GM15510 (cell line): ENCODE measurements around the gene PRMT7.

Experiments
- POLR2A ChIP-seq: IDR thresholded peaks from 3 replicates; pipeline ENCODE4 v1.6.1; 2011; ENCODE audit warnings: borderline replicate concordance; ENCODE audit not compliant: insufficient read length; ENCODE audit errors: extremely low read depth

PRMT7 gene

GRCh38 chr16:68368301-68368888, 57.6 kb downstream of the PRMT7 start:
- no peak for TF ChIP-seq POLR2A

DNA sequence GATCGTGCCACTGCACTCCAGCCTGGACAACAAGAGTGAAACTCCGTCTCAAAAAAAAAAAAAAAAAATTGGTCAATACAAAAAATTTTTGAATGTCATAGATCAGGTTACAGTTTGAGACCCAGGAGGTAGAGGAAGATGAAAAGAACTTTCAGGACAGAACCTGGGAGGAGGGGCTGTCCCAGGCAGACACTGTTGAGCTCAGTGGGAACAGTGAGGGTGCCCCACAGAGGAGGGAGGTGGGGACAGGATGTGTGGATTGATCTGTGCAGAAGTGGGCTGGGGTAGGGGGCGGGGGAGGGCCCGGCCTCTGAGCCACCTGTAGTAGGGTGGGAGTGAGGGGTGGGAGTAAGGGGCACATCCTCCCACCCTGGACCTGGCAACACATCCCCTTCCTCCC, 58.3 kb downstream of the PRMT7 start:
- no peak for TF ChIP-seq POLR2A

DNA sequence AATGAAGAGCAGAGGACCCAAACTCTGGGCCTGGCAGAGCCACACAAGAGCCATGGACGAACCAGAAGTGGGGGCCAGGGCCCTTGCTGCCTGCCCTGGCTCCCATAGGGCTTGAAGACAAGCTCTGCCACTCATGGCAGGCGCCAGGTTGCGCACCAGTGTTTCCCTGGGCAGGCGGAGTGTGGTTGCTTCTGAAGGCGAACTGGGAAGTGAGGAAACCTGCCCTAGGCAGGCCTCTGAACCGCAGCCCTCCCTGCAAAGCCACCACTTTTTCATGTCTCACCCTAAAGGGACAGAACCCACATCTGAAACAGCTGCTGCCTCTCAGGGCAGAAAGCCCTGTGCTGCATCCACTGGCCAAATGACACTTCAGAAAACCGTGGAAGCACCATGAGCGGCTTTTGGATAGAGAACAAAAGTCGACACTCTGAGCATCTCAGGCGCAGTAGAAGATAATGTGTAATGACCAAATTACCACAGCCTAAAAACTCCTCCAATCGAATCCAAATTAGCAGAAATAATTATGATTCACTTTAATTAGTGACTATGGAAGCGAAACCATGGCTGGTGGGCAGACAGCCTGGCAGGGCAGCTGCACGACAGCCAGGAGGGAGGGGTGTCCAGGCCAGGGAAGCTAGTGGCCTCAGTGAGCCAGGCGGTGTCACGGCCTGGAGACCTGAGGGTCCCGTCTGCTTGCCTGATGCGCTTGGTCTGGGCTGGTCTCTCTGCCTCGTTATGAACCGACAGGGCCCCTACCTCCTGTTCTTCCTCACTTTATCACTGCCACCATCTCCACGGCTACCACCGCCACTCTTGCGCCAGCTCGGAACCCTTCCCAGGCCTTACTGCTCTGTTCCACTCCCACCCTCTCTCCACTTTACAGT, 59.1 kb downstream of the PRMT7 start:
- TF ChIP-seq POLR2A: no peak

DNA sequence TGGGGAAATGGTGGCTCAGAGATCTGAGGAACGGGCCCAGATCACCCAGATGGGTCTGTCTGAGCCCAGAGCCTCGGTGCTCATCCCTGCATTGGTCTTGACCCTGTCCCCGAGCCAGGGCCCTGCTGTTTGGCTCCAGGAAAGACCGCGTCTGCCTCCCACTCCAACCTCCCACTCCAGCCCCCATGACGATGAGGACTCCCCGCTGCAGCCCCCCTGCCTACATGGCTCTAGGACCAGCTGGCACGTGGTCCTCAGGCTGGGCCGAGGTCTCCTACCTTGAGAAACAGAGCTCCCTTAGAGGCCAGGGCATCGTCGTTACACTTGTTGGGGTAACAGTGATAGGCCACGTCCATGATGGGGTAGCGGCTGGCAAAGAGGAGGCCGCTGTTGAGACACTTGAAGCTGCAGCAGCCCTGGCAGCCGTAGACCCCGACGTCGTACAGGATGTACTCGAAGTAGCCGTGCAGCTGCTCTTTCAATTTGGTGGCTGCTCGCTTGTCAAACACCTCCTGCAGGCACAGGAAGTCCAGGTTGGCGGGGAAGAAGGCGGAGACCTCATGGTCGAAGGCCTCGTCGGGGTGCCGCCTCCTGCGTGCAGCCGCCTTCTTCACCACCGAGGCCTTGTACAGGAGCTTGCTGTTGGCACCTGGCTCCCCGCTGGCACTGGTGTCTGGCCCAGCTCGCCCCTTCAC, 59.9 kb downstream of the PRMT7 start:
- no peak for TF ChIP-seq POLR2A

- no peak for TF ChIP-seq POLR2A
Measured at GRCh38 chr16:68371276-68371651, 60.4 kb downstream of the PRMT7 start.

- TF ChIP-seq POLR2A: no peak
Measured at GRCh38 chr16:68371706-68372380, 61.0 kb downstream of the PRMT7 start.

GRCh38 chr16:68372381-68372720, 61.5 kb downstream of the PRMT7 start:
- TF ChIP-seq POLR2A: no peak

- no peak for TF ChIP-seq POLR2A
Measured at GRCh38 chr16:68372806-68373205, 62.0 kb downstream of the PRMT7 start.

DNA sequence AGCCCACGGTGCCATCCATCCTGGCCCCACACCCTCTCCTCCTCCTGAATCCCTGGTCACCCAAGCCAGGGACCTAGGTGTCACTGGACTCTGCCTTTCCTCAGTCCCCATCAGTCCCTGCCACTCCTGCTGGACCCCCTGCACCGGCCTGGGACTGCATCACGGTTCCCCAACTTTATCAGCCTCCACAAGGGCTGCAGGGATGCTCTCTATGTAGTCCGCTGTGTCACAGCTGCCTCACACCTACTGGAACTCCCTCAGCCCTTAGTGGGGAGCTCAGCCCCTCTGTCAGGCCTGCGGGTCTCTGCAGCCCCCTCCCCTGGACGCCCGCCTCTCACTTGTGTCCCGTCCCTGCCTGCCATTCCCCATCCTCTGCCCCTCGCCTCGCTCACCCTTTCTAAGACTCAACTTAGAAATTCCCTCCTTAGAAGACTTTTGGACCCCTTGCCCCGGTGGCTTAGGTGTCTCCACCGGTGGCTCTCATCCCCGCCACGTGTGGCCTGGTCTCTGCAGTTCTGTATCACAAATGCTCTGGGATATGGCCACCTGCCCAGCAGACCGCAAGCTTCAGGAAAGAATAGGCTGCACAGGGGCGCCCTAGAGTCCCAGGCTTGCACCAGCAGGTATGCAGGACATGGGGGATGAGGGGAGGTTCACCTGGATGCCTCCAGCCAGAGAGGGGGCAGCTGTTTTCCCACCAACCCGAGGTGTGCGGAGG, 62.9 kb downstream of the PRMT7 start:
- no peak for TF ChIP-seq POLR2A

DNA sequence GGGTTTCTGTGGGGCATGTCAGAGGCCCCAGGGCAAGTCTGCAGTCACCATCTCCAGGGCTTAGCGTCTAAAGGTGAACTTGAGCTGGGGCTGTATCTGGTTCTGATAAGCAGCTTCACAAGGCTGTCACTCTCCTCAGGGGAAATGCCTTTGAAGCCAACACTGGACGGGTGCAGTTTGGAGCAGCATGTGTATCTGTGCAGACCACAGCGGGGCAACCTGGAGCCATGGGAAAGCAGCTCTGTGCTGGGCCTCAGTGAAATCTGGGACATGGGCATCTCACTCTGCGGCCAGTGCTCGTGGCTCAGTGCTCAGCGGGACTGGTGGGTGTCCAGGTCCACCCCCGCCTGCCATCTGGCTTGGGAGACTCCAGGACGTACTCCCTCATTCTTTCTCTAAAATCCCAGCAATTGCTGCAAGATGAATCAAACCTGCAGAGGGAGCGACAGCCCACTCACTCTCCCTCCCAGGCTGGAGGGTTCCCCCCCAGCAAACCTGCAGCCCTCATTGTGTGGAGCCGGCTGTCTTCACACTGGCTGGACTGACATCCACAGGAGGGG, 63.5 kb downstream of the PRMT7 start:
- no peak for TF ChIP-seq POLR2A

DNA sequence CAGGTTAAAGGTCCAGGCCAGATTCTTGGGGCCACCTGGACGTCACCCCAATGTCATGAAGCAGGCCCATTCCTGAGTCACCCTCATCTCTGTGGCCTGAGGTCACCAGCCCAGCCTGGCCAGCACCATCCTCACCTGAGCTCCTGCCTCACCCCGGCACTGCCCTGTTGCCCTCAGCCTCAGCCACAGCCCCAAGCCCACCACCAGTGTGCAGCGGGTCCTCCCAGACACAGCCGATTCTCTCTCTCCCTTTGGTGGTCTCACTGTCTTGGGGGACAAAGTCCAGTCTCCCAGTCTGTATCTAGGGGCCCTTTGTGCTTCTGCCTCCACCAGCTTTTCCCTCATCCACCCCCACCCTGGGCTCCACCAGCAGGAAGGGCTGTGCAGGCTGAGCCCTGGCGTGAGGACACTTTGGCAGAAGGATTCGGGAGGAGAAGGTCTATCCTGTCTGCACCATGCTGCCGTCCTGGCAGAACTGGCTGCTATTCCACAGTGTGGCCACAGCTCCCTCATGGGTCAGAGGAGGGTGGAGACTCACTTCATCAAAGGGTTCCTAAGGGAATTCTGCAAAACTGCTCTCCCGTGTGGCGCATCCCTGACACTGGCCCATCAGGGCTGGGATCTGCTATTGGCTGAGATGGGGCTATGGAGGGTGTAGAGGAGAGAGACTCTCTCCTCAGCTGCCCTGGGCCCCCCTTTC, 64.3 kb downstream of the PRMT7 start:
- TF ChIP-seq POLR2A: no peak

- no peak for TF ChIP-seq POLR2A
Measured at GRCh38 chr16:68375801-68376536, 65.2 kb downstream of the PRMT7 start.

GRCh38 chr16:68376590-68376989, 65.8 kb downstream of the PRMT7 start:
- no peak for TF ChIP-seq POLR2A
